GM12872 (cell line): ENCODE data around the gene KIF3C.

ENCODE experiments used
- TF ChIP-seq, protein P1 (sequence below): IDR thresholded peaks from 3 replicates; pipeline ENCODE4 v1.5.1; 2011; ENCODE audit warnings: low read depth, mild to moderate bottlenecking, low read length, moderate library complexity; ENCODE audit not compliant: insufficient read depth

The KIF3C gene

DNA sequence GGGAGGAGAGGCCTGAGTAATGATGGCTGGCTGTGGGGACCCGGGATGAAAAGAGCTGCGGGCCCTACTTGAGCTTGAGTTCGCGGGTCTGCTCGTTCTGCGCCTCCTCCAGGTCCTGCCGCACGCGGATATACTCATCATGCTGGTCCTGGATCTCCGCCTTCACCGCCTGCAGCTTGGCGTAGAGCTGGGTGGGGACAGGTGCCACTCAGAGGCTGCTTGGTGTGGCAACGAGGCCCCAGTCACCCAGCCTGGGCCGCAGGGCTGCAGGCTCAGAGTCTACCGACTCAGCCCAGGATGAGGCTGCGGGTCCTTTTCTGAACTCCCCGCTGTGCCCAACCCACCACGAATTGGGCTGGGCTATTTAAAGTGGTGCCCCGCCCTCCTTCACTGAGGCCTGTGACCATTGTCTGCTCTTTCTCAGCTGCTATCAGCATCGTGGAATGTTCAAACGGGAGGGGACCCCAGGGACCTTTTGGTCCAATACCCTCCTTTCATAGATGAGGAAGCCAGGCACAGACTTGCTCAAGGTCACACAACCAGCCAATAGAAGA is 28.0 kb downstream of the KIF3C start:
- TF ChIP-seq, protein P1, sequence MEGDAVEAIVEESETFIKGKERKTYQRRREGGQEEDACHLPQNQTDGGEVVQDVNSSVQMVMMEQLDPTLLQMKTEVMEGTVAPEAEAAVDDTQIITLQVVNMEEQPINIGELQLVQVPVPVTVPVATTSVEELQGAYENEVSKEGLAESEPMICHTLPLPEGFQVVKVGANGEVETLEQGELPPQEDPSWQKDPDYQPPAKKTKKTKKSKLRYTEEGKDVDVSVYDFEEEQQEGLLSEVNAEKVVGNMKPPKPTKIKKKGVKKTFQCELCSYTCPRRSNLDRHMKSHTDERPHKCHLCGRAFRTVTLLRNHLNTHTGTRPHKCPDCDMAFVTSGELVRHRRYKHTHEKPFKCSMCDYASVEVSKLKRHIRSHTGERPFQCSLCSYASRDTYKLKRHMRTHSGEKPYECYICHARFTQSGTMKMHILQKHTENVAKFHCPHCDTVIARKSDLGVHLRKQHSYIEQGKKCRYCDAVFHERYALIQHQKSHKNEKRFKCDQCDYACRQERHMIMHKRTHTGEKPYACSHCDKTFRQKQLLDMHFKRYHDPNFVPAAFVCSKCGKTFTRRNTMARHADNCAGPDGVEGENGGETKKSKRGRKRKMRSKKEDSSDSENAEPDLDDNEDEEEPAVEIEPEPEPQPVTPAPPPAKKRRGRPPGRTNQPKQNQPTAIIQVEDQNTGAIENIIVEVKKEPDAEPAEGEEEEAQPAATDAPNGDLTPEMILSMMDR, result no peak

DNA sequence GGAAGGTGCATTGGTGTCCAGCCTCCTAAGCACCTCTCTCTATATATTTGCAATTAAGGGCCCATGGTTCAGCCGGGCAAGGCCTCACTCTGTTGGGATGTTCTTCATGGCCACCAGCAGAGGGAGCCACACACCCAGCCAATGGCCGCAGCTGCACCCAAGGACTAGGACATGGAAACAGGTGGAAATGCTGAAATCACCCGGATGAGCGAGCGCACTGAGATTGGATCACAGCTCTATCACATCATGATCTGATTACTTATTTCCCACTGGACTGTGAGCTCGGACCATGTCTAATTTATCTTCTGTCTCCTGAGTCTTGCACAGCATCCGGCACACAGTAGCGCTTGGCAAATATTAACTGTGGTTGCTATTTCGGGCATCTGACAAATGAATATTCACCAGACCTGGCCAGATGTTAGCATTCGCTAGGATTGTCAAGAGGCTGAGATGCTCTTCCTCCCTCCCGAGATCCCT is 31.2 kb downstream of the KIF3C start:
- TF ChIP-seq, protein P1, result peak; percentile 93

GRCh38 chr2:25948437-25948836 is 33.9 kb downstream of the KIF3C start:
- TF ChIP-seq, protein P1, result no peak

DNA sequence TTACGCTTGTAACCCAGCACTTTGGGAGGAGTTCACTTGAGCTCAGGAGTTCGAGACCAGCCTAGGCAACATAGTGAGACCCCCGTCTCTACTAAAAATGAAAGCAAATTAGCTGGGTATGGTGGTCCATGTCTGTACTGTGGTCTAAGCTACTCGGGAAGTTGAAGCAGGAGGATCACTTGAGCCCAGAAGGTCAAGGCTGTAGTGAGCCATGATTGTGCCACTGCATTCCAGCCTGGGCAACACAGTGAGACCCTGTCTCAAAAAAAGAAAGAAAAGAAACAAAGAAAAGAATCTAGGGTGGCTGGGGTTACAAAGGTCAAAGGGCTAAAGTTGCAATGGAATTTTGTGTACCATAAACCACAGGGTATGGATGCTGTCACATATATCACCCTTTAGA is 41.3 kb downstream of the KIF3C start:
- TF ChIP-seq, protein P1, result no peak

DNA sequence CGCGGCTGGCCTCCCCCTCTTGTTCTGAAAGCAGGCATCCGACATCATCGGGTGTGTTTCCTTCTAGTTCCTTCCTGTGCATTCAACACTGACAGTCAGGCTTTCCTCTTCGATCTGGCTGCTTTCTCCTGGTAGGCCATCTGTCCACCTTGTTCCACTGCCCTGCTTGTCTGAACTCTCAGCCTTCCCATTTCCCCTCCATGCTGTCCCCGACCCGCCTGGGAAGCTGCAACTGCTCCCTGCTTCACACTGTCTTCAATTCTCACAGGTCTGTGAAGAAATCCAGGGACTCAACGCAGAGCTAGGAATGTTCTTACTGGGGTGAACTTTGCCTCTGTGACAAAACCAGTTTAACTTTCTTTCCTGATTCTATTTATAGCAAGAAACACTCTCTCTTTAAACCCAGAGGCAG is 43.0 kb downstream of the KIF3C start:
- TF ChIP-seq, protein P1, result no peak

GRCh38 chr2:25938345-25938744 is 44.0 kb downstream of the KIF3C start:
- TF ChIP-seq, protein P1, result no peak

DNA sequence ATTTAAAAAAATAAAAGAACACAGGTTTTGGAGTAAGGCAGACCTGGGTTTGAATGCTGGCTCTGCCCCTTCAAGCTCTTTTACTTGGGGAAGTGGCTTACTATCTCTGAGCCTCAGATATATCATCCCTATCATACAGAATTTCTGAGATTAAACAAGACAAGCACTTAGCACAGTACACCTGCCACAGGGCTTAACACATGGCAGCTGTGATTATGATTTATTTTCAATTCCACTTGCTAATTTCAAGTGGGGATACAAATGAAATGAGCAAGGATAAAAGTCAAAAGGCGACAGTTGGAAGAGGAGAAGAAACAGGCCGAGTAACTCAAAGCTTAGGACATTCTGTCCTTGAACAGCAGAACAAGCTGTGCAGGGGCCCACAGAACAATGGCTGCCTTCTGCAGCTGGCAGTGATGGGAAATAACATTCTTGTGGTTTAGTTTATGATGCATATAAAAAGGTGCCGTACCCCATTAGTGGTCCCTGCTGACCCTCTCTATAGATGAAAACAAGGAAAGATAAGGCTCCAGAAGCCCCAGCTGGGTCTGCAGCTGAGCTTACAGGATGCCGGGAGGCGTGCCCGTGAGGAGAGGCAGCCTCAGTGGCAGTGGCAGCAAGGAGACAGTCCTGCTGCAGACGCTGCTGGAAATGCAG is 45.3 kb downstream of the KIF3C start:
- TF ChIP-seq, protein P1, result no peak
